ENCODE results near the gene FTO.

Gene FTO

GRCh38 chr16:53708490-53708889, 4.5 kb downstream of the FTO start:
- DNase-seq: no peak

GRCh38 chr16:53711390-53711789, 7.4 kb downstream of the FTO start:
- DNase-seq: no peak

GRCh38 chr16:53712065-53712464, 8.1 kb downstream of the FTO start:
- DNase-seq: no peak

- no peak for DNase-seq
Observed at GRCh38 chr16:53713403-53714204, 9.6 kb downstream of the FTO start.

- peak in 1 of 56 donors; percentile 11 for DNase-seq
Observed at GRCh38 chr16:53714205-53715022, 10.5 kb downstream of the FTO start.

- DNase-seq: no peak
Observed at GRCh38 chr16:53715023-53715384, 11.0 kb downstream of the FTO start.

GRCh38 chr16:53717577-53717976, 13.6 kb downstream of the FTO start:
- no peak for DNase-seq

GRCh38 chr16:53721017-53721416, 17.1 kb downstream of the FTO start:
- DNase-seq: no peak

GRCh38 chr16:53726625-53727024, 22.7 kb downstream of the FTO start:
- no peak for DNase-seq

- DNase-seq: no peak
Observed at GRCh38 chr16:53730693-53731092, 26.7 kb downstream of the FTO start.

GRCh38 chr16:53732296-53732929, 28.5 kb downstream of the FTO start:
- no peak for DNase-seq

GRCh38 chr16:53734908-53735307, 31.0 kb downstream of the FTO start:
- DNase-seq: no peak

- no peak for DNase-seq
Observed at GRCh38 chr16:53736297-53736696, 32.3 kb downstream of the FTO start.

GRCh38 chr16:53737552-53737951, 33.6 kb downstream of the FTO start:
- no peak for DNase-seq

GRCh38 chr16:53740476-53740875, 36.5 kb downstream of the FTO start:
- no peak for DNase-seq

- DNase-seq: no peak
Observed at GRCh38 chr16:53740933-53741531, 37.1 kb downstream of the FTO start.

GRCh38 chr16:53741546-53741945, 37.6 kb downstream of the FTO start:
- no peak for DNase-seq

GRCh38 chr16:53743149-53743566, 39.2 kb downstream of the FTO start:
- no peak for DNase-seq

GRCh38 chr16:53744449-53744848, 40.5 kb downstream of the FTO start:
- DNase-seq: no peak

- DNase-seq: no peak
Observed at GRCh38 chr16:53745086-53745485, 41.1 kb downstream of the FTO start.

GRCh38 chr16:53745753-53746266, 41.9 kb downstream of the FTO start:
- no peak for DNase-seq

- DNase-seq: no peak
Observed at GRCh38 chr16:53752560-53752959, 48.6 kb downstream of the FTO start.
